Epidermal melanocyte (primary cell): ENCODE data around the gene SCRN3.
A peak's percentile ranks its signal among the peaks of the same experiment; 100 is the strongest.
"Not testable (repeated sequence)": the region's sequence is repeated elsewhere in the genome, so short reads cannot be mapped to it uniquely, and the experiment has no call there.

Source experiments
- DNase-seq: peaks from one replicate; pipeline ENCODE4 v3.0.0; 2011; ENCODE audit warnings: low spot score; ENCODE audit not compliant: insufficient read length

SCRN3 gene

DNA sequence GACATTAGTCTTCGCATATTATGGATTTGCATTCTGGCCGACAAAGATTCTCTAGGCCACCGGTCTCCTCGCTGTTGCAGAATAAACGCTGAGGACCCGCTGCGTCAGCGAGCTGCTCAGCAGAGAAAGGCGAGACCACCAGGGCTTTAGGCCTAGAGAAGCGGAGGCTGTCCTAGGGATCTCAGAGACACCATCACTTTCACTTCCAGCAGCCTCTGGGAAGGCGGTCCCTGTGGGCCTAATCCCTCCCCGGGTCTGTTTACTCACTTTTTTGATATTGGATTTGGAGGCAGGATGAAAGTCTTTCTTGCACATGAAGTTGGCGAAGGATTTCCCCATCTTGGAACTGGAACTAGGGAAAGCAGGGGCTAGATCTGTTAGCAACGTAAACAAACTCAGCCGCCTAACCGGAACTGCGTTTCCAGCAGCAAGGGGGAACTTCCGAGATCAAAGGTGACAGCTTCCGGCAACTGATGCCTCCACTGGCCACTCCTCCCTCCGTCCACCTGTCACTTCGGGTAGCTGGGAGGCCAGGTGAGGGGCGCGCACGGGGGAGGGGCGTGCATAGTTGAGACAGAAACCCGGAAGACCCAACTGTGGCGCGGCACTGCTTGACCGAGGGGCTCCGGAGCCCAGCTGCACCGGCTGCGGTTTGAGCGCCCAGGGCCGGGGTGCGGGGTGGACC lies at the start of gene SCRN3:
Gene SCRN3, plus strand, starts transcription at position 447 of the 685 bp plus-strand sequence. CDS start 2,554 bp downstream, outside the sequence.
- DNase-seq = peak; percentile 62

DNA sequence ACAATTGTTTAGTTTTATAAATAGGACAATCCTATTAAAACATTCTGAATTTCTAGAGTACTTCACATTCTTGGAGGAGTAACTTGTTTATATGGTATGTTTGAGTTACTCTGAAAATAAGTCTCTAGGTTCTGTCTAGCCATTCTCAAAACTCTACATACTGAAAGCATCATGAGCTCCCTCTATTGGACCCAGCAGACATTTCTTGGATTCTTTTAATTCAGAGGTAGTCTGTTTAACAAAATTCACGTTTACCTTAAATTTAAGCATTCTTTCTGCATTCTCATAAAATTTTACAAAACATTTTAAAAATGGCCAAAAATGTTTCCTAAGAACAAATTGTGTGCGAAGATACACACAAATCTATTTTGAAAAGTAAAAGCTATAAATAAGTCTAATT lies 45.5 kb upstream of the SCRN3 start:
- no peak for DNase-seq

DNA sequence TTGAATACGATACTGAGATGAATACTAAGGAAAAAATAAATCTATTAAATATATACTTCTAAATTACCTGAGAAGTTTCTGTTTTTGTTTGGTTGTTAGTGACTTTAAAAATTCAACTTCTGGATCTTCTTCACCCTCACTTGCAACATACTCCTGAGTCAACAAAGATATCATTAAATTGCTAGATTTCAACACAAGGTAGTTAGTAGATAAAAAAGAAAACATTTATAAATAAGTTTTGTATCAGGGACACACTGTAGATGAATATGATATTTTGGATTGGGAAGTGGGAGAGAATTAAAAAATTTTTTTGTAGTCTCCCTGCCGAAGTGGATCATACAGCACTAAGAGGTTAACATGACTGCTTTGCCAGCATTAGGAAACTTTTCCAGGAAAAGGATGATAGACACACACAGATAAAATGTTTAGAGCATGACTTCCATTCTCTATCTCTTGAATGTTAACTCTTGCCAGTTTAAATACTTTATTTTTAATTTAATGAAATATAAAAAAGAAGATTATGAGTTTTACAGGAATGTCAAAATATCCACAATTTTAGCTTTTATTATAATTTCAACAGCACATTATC lies 44.8 kb upstream of the SCRN3 start:
- no peak for DNase-seq

DNA sequence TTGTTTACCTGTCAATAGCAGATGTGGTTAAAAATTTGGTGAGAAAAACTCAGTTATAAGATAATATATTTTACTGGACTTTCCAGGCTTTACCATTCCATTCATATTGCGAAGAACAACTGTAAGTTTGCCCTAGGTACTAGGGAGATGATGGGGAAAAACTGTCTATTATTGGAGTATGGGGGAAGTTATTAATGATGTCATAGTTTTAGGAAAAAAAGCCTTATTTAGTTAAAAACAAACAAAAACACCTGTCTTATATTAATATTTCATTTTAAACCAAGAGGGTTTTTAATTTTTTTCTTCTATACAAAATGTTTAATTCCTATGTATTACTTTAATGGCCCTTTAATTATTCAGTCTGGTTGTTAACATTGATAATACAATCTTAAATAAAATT lies 42.5 kb upstream of the SCRN3 start:
- DNase-seq = no peak

DNA sequence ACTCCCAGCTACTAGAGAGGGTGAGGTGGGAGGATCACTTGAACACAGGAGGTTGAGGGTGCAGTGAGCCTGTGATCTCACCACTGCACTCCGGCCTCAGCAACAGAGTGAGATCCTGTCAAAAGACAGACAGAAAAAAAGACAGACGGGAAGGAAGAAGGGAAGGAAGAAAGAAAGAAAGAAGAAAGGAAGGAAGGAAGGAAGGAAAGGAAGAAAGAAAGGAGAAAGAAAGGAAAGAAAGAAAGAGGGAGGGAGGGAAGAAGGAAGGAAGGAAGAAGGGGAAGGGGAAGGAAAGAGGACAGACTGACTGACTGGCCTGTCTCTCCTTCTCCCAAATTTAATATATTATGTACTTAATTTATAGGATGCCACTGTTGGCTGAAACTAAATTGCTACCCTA lies 39.2 kb upstream of the SCRN3 start:
- no peak for DNase-seq

DNA sequence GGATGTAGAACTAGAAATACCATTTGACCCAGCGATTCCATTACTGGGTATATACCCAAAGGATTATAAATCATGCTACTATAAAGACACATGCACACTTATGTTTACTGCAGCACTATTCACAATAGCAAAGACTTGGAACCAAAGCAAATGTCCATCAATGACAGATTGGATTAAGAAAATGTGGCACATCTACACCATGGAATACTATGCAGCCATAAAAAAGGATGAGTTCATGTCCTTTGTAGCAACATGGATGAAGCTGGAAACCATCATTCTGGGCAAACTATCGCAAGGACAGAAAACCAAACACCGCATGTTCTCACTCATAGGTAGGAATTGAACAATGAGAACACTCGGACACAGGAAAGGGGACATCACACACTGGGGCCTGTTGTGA lies 35.9 kb upstream of the SCRN3 start:
- DNase-seq = not testable (repeated sequence)

GRCh38 chr2:174362949-174363348 lies 32.6 kb upstream of the SCRN3 start:
- no peak for DNase-seq

- not testable (repeated sequence) for DNase-seq
Measured at GRCh38 chr2:174363492-174364225, 31.9 kb upstream of the SCRN3 start.

GRCh38 chr2:174364628-174365027 lies 30.9 kb upstream of the SCRN3 start:
- DNase-seq = no peak

DNA sequence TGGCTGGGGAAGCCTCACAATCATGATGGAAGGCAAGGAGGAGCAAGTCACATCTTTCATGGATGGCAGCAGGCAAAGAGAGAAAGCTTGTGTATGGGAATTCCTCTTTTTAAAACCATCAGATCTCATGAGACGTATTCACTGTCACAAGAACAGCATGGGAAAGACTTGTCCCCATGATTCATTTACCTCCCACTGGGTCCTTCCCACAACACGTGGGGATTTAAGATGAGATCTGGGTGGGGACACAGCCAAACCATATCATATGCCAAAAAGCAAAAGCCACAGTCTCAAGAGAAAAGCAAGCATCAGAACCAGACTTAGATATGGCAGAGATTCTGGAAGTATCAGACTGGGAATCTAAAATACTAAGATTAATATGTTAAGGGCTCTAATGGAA lies 30.0 kb upstream of the SCRN3 start:
- no peak for DNase-seq

- no peak for DNase-seq
Measured at GRCh38 chr2:174368691-174369090, 26.8 kb upstream of the SCRN3 start.

DNA sequence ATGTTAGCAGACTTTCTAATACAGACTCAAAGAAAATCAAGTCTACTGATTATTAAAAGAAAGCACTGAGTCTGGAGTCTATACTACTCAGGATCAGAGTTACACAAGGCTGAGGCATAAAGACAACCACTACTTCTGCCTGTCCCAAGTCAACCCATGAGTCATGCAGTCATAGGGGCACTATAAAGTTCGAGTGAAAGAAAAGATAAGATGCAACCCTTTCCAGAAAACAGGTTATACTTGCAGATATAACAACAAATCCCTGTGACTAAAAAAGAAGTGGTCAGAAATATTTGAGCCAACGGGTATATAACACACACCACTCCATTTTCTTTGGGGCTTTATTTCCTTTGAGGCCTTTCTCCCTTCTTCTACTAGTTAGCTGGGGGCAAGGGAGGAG lies 18.6 kb upstream of the SCRN3 start:
- DNase-seq = no peak

- no peak for DNase-seq
Measured at GRCh38 chr2:174383796-174384195, 11.7 kb upstream of the SCRN3 start.

DNA sequence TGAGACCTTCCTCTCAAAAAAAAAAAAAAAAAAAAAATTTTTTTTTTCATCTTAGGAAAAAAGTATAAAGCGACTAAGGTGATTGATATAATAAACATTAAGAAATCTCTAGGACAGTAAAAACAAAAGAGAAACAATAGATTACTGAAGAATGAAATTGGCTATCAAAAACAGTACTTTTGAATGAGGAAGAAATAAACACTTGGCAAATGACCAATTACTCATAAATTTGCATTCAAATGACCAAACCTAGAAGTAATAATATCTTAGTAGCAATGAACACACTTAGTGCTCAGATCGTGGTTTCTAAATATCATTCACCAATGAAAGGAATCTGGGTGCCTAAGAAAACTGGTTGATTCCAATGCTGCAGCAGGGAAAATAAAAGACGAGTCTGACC lies 10.3 kb upstream of the SCRN3 start:
- DNase-seq = no peak

- DNase-seq = not testable (repeated sequence)
Measured at GRCh38 chr2:174388706-174389105, 6.8 kb upstream of the SCRN3 start.

DNA sequence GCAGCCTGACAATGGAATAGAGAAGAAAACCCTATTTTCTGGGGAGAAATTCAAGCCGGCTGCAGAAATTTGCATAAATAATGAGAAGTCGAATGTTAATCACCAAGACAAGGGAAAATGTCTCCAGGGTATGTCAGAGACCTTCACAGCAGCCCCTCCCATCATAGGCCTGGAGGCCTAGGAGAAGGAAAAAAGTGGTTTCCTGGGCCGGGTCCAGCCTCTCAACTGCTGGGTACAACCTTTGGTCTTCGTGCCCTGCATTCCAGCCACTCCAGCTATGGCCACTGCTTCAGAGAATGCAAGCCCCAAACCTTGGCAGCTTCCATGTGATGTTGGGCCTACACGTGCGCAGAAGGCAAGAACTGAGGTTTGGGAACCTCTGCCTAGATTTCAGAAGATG lies 6.0 kb upstream of the SCRN3 start:
- no peak for DNase-seq

DNA sequence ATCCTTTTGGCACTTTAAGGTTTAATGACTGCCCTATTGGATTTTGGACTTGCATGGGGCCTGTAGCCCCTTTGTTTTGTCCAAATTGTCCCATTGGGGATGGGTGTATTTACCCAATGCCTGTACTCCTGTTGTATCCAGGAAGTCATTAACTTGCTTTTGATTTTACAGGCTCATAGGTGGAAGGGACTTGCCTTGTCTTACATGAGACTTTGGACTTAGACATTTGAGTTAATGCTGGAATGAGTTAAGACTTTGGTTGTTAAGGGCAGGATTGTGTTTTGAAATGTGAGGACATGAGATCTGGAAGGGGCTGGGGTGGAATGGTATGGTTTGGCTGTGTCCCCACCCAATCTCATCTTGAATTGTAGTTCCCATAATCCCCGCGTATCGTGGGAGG lies 5.2 kb upstream of the SCRN3 start:
- not testable (repeated sequence) for DNase-seq

- DNase-seq = no peak
Measured at GRCh38 chr2:174392706-174393105, 2.8 kb upstream of the SCRN3 start.

GRCh38 chr2:174395969-174396630 lies 570 bp downstream of the SCRN3 start:
- no peak for DNase-seq

GRCh38 chr2:174397773-174398172 lies 2.2 kb downstream of the SCRN3 start:
- no peak for DNase-seq

DNA sequence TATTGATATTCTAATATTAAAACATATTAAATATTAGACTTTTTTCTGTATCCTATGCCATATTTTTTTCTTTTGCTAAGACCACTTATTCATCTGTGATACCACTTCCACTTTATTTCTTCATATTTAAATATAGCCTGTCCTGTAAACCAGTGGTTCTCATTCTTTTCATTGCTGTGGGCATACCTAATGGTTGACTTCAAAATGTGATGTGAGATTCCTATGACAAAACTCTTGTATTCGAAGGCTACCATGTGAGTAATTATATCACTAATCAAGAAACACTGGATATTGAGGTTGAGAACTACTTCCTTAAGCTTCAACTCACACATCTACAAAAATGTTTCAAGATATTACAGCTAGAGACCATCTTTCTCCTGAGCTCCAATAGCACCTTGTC lies 3.6 kb downstream of the SCRN3 start:
- DNase-seq = no peak

DNA sequence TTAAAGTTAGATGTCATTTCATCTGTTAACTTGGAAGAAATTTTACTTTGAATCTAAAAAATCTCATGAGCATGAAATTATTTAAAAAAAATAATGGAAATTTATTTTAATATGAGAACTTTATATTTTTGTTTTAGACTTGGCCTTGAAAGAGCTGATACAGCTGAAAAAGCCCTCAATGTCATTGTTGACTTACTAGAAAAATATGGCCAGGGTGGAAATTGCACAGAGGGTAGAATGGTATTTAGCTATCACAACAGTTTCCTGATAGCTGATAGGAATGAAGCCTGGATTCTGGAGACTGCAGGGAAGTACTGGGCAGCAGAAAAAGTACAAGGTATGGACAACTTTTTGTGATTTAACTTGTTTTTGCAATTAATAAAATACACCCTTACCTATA lies 5.3 kb downstream of the SCRN3 start:
- no peak for DNase-seq
